Bronchial epithelial cell (primary cell): ENCODE data around the gene NFIC. TPM values are rescaled to one million over a fixed set of nuclear protein-coding genes. Genes with fewer than 3 reads are reported as not detected.
A peak's percentile ranks its signal among the peaks of the same experiment; 100 is the strongest.

ENCODE experiments used
- DNase-seq: peaks from one replicate; pipeline ENCODE4 v3.0.0-alpha.2; 2010; ENCODE audit warnings: low read depth
- FAIRE-seq: peaks from 2 replicates; lab custom pipeline; 2011; peaks lifted over from hg19 to GRCh38; lab: Jason Lieb, UNC
- H3K27me3 ChIP-seq: 2 replicates; pipeline ENCODE4 v1.5.1; 2011; ENCODE audit warnings: low read length; ENCODE audit not compliant: control insufficient read depth, insufficient read depth
- H3K36me3 ChIP-seq: 2 replicates; pipeline ENCODE4 v1.5.1; 2011; ENCODE audit warnings: low read length; ENCODE audit not compliant: control insufficient read depth, insufficient read depth
- H3K4me3 ChIP-seq: 2 replicates; pipeline ENCODE4 v1.5.1; 2011; ENCODE audit warnings: mild to moderate bottlenecking, low read depth, low read length, control low read depth
- total RNA-seq: library from RNA; depleted of rRNA; stranded (reverse); fragments of >200 nt; gene quantifications from 2 replicates; pipeline ENCODE4 v1.2.1, GENCODE V29; 2014
- TF ChIP-seq, protein P1 (sequence below): IDR thresholded peaks from 2 replicates; pipeline ENCODE4 v1.5.1; 2011; ENCODE audit warnings: mild to moderate bottlenecking, moderate library complexity, low read length, control low read depth, inconsistent platforms; ENCODE audit not compliant: insufficient read depth, severe bottlenecking

The NFIC gene
- total RNA-seq, 1 donor from 2014 or later, result 17.6 TPM

DNA sequence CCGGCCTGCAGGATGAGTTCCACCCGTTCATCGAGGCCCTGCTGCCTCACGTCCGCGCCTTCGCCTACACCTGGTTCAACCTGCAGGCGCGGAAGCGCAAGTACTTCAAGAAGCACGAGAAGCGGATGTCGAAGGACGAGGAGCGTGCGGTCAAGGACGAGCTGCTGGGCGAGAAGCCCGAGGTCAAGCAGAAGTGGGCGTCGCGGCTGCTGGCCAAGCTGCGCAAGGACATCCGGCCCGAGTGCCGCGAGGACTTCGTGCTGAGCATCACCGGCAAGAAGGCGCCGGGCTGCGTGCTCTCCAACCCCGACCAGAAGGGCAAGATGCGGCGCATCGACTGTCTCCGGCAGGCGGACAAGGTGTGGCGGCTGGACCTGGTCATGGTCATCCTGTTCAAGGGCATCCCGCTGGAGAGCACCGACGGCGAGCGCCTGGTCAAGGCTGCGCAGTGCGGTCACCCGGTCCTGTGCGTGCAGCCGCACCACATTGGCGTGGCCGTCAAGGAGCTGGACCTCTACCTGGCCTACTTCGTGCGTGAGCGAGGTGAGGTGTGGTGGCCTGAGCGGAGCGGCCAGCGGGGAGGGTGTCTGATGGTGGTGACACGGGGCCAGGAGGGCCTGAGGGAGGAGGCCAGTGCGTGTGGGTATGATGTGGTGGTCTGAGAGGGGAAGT, 15.5 kb downstream of the NFIC start:
- no peak overlapping the region for H3K4me3 ChIP-seq
- H3K27me3 ChIP-seq, result no peaks in the 10 kb centered on the region
- no peak for DNase-seq
- TF ChIP-seq, protein P1, sequence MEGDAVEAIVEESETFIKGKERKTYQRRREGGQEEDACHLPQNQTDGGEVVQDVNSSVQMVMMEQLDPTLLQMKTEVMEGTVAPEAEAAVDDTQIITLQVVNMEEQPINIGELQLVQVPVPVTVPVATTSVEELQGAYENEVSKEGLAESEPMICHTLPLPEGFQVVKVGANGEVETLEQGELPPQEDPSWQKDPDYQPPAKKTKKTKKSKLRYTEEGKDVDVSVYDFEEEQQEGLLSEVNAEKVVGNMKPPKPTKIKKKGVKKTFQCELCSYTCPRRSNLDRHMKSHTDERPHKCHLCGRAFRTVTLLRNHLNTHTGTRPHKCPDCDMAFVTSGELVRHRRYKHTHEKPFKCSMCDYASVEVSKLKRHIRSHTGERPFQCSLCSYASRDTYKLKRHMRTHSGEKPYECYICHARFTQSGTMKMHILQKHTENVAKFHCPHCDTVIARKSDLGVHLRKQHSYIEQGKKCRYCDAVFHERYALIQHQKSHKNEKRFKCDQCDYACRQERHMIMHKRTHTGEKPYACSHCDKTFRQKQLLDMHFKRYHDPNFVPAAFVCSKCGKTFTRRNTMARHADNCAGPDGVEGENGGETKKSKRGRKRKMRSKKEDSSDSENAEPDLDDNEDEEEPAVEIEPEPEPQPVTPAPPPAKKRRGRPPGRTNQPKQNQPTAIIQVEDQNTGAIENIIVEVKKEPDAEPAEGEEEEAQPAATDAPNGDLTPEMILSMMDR, result no peak
- FAIRE-seq, result no peak
- peaks cover 25% of the 10 kb centered on the region for H3K36me3 ChIP-seq

DNA sequence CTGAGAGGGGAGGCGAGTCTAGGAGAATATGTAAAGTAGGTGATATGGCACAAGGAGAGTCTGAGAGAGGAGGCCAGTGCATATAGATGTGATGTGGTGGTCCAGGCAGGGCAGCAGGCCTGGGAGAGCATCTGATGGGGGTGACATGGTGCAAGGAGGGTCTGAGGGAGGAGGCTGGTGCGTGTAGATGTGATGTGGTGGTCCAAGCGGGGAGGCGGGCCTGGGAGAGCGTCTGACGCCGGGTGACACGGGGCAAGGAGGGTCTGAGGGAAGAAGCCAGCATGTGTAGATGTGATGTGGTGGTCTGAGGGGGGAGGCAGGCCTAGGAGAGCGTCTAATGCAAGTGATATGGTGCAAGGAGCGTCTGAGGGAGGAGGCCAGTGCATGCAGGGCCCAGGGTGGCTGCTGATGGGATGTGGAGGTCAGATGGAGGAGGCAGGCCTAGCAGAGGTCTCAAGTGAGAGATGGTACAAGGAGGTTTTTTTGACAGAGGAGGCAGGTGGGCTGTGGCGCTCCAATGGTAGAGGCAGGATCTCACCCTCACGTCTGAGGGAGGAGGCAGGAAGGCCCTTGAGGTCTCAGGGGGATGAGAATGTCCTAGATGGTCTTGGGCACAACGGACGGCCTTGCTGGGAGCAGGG, 16.2 kb downstream of the NFIC start:
- TF ChIP-seq, protein P1, result no peak
- FAIRE-seq (no peak), DNase-seq (no peak)
- H3K36me3 ChIP-seq, result peaks cover 27% of the 10 kb centered on the region
- H3K4me3 ChIP-seq, result no peak overlapping the region
- no peaks in the 10 kb centered on the region for H3K27me3 ChIP-seq

DNA sequence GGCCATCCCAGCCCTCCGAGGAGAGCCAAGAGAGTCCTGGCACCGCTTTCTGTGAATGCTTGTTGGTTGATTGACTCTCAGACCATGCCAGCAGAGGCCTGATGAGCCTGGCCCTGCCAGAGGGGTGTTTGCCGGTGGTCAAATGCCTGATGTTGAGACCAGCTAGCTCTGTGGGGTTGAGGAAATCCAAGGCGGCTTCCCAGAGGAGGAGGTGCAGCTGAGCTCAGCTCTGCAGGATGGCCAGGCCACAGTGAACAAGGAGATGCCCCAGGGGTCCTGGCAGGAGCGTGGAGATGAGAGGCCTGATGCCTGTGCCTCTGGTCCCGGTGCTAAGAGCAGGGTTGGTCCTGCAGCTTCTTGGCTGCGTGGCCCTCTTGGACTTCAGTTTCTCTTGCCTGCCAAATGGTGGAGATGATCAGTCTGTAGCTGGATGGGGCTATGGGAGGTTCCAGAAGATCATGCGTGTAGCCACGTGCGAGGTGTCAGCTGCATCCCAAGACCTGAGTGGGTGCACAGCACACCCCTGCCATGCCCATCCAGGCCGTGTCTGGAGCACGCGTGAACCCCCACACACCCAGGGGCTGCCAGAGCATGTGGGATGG, 16.8 kb downstream of the NFIC start:
- FAIRE-seq (no peak), DNase-seq (no peak)
- H3K4me3 ChIP-seq, result no peak overlapping the region
- no peaks in the 10 kb centered on the region for H3K27me3 ChIP-seq
- peaks cover 27% of the 10 kb centered on the region for H3K36me3 ChIP-seq
- TF ChIP-seq, protein P1, result no peak

DNA sequence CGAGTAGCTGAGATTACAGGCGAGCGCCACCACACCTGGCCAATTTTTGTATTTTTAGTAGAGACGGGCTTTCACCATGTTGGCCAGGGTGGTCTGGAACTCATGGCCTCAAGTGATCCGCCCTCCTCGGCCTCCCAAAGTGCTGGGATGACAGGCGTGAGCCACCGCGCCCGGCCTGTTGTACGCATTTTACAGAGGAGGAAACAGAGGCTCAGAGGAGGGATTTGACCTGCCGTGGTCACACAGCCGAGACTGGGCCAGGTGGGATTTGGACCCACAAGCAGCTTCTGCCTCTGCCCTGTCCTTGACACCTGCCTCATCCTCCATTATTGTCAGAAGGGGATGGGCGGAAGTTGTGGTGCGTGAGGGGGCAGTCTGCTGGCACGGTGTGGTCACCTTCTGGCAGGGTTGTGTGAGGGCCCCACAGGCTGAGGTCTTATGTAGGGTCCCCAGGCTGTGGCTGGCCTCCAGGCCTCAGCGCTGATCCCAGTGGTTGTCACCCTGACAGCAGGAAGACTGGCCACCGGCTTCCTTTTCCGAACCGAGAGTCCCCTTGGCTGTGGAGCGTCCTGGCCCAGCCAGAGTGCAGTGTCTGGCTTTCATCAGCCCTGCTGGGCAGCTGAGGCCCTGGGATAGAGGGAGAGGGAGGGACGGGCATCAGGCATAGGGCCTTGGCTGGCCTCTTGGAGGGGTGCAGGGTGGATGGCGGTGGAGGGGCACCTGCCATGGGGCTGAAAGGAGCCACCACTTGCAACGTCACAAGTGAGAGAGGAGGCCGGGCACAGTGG, 20.3 kb downstream of the NFIC start:
- H3K4me3 ChIP-seq, result no peak overlapping the region
- DNase-seq (no peak), FAIRE-seq (no peak)
- H3K27me3 ChIP-seq, result no peaks in the 10 kb centered on the region
- TF ChIP-seq, protein P1, result no peak
- peaks cover 21% of the 10 kb centered on the region for H3K36me3 ChIP-seq

DNA sequence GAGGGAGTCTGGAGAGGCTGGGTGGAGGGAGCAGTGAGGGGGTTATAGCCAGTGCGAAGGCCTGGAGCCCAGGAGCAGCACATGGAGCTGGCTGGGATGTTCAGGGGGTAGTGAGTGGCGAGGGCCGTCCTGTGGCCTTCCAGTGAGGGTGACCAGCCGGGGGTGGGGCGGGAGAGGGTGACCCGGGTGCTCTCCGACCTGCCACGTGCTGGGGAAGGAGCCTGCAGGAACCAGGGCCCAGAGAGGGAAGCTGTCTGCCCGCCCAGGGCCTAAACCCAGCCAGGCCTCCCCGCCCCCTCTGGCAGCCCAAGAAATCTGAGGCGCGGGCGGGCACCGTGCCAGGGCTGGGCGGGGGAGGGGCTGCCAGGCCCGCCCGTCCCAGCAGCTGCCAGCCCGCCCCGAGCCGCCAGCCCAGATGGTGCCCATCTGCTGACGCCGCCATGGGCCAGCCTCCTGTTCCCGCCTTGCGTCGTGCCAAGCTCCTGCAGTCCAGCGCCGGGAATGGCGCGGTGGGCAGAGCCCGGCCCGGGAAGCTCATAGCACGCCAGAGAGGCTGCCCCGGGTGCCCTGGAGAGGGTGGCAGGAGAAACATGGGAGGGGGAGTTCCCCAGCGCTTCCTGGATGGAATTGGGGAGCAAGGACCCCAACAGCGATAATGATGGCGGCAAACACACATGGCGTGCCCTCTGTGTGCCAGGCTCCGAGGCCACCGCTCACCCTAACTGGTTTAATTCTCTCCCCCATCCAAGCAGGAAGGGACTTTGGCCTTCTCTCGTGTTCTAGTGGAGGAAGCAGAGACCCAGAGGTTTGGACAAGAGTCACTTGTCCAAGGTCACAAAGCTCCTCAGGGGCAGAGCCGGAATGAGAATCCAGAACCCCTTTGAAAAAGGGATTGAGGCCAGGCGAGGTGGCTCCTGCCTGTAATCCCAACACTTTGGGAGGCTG, 21.5 kb downstream of the NFIC start:
- H3K27me3 ChIP-seq, result no peaks in the 10 kb centered on the region
- TF ChIP-seq, protein P1, result no peak
- DNase-seq (peak; percentile 29), FAIRE-seq (no peak)
- H3K36me3 ChIP-seq, result peaks cover 15% of the 10 kb centered on the region
- no peak overlapping the region for H3K4me3 ChIP-seq
